Mesenchymal stem cell (in vitro differentiated cells and primary cell): Measurements from ENCODE around the gene REPS1.
"Not testable (repeated sequence)": the region's sequence is repeated elsewhere in the genome, so short reads cannot be mapped to it uniquely, and the experiment has no call there.

Source experiments
- DNase-seq: peaks from one replicate; pipeline ENCODE4 v3.0.0-alpha.2; 2013
- H2AFZ ChIP-seq: one replicate; pipeline ENCODE4 v1.6.1; 2013; ENCODE audit warnings: low read depth, mild to moderate bottlenecking, control low read depth, inconsistent platforms, low read length, moderate library complexity
- H2AK5ac ChIP-seq: 2 replicates; pipeline ENCODE4 v1.6.1; 2013; ENCODE audit warnings: low read length, moderate library complexity, mild to moderate bottlenecking, inconsistent platforms; ENCODE audit not compliant: severe bottlenecking
- H2BK120ac ChIP-seq: one replicate; pipeline ENCODE4 v1.6.1; 2013; ENCODE audit warnings: low read depth, mild to moderate bottlenecking, inconsistent platforms, low read length, moderate library complexity
- H2BK12ac ChIP-seq, 2 experiments: one replicate each; pipeline ENCODE4 v1.6.1; 2013; ENCODE audit warnings: inconsistent platforms in 2 of 2, low read length in 2 of 2, mild to moderate bottlenecking in 2 of 2, moderate library complexity in 2 of 2, control low read depth in 1 of 2
- H2BK15ac ChIP-seq: one replicate; pipeline ENCODE4 v1.6.1; 2013; ENCODE audit warnings: mild to moderate bottlenecking, low read depth, inconsistent platforms; ENCODE audit not compliant: poor library complexity, severe bottlenecking
- H2BK5ac ChIP-seq: 2 replicates; pipeline ENCODE4 v1.6.1; 2013; ENCODE audit warnings: low read depth, mild to moderate bottlenecking, low read length, control low read depth, inconsistent platforms; ENCODE audit not compliant: poor library complexity, severe bottlenecking
- H3K14ac ChIP-seq, 2 experiments: one replicate each; pipeline ENCODE4 v1.6.1; 2013; ENCODE audit warnings: inconsistent platforms in 2 of 2, low read length in 2 of 2, control low read depth in 1 of 2, mild to moderate bottlenecking in 1 of 2, moderate library complexity in 1 of 2
- H3K18ac ChIP-seq, 2 experiments: one replicate each; pipeline ENCODE4 v1.6.1; 2013; ENCODE audit warnings: inconsistent platforms in 2 of 2, low read length in 2 of 2, control low read depth in 1 of 2, low read depth in 1 of 2, mild to moderate bottlenecking in 1 of 2
- H3K23ac ChIP-seq, 2 experiments: one replicate each; pipeline ENCODE4 v1.6.1; 2013; ENCODE audit warnings: inconsistent platforms in 2 of 2, low read length in 2 of 2, mild to moderate bottlenecking in 2 of 2, moderate library complexity in 2 of 2, control low read depth in 1 of 2
- H3K27ac ChIP-seq: 2 replicates; pipeline ENCODE4 v1.5.1; 2013; ENCODE audit warnings: mild to moderate bottlenecking, moderate library complexity, low read length, control low read depth, inconsistent platforms; ENCODE audit not compliant: poor library complexity, severe bottlenecking
- H3K27me3 ChIP-seq, 2 experiments: 2 replicates each; pipeline versions ENCODE4 v1.6.1 to v1.7.0; 2013; ENCODE audit warnings: low read length in 2 of 2, mild to moderate bottlenecking in 2 of 2, moderate library complexity in 2 of 2, control low read depth in 1 of 2, inconsistent platforms in 1 of 2; ENCODE audit not compliant: control insufficient read depth in 1 of 2, insufficient read depth in 1 of 2
- H3K36me3 ChIP-seq, 2 experiments: 2 replicates each; pipeline versions ENCODE4 v1.6.1 to v1.7.0; 2013; ENCODE audit warnings: low read length in 2 of 2, control low read depth in 1 of 2, inconsistent platforms in 1 of 2, low read depth in 1 of 2, mild to moderate bottlenecking in 1 of 2; ENCODE audit not compliant: insufficient read depth in 2 of 2, control insufficient read depth in 1 of 2
- H3K4ac ChIP-seq, 2 experiments: one replicate each; pipeline ENCODE4 v1.6.1; 2013; ENCODE audit warnings: inconsistent platforms in 2 of 2, low read length in 2 of 2, mild to moderate bottlenecking in 2 of 2, moderate library complexity in 2 of 2, control low read depth in 1 of 2, low read depth in 1 of 2
- H3K4me1 ChIP-seq: 2 replicates; pipeline ENCODE4 v1.6.1; 2013; ENCODE audit warnings: low read depth, low read length, control low read depth; ENCODE audit not compliant: control insufficient read depth, insufficient read depth
- H3K4me2 ChIP-seq: 2 replicates; pipeline ENCODE4 v1.6.1; 2013; ENCODE audit warnings: low read length, mild to moderate bottlenecking, inconsistent platforms; ENCODE audit not compliant: poor library complexity, severe bottlenecking
- H3K4me3 ChIP-seq, 2 experiments: 2 replicates each; pipeline versions ENCODE4 v1.5.1 to v1.7.0; 2013; ENCODE audit warnings: low read length in 2 of 2, mild to moderate bottlenecking in 2 of 2, control low read depth in 1 of 2, low read depth in 1 of 2; ENCODE audit not compliant: insufficient read depth in 1 of 2
- H3K79me1 ChIP-seq: replicated peaks from 2 replicates; pipeline ENCODE4 v1.6.1; 2013; ENCODE audit warnings: mild to moderate bottlenecking, control low read depth, low read length, inconsistent platforms; ENCODE audit not compliant: poor library complexity, severe bottlenecking
- H3K9ac ChIP-seq: 2 replicates; pipeline ENCODE4 v1.7.0; 2013; ENCODE audit warnings: mild to moderate bottlenecking, low read length, moderate library complexity
- H3K9me3 ChIP-seq: 2 replicates; pipeline ENCODE4 v1.7.0; 2013; ENCODE audit warnings: mild to moderate bottlenecking, low read length; ENCODE audit not compliant: control insufficient read depth
- H4K8ac ChIP-seq: one replicate; pipeline ENCODE4 v1.6.1; 2013; ENCODE audit warnings: inconsistent platforms, mild to moderate bottlenecking, low read length, moderate library complexity
- H4K91ac ChIP-seq: one replicate; pipeline ENCODE4 v1.6.1; 2013; ENCODE audit warnings: mild to moderate bottlenecking, low read length, inconsistent platforms
- WGBS: methylation state at CpG from one replicate; pipeline ENCODE4 v1.1.7; 2013; ENCODE audit warnings: mixed read lengths; 5-methylcytosine and 5-hydroxymethylcytosine counted together

Gene REPS1

DNA sequence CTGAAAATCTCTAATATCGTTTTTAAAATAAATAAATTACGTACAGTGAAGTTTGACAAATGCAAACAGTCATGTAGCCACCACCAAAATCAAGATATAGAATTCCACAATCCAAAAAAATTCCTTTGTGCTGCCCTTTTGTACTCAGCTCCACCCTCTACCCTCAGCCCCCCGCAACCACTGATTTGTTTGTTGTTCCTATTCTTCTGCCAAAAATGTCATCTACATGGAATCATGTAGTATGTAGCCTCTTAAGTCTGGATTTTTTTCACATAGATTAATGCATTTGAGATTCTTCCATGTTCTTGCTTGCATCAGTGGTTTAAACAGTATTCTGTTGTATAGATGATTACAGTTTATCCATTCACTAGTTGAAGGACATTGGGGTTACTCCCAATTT, 8.5 kb upstream of the REPS1 start:
- Histone ChIP-seq H3K27me3 (no peaks in the 10 kb centered on the region), H2BK15ac (no peak overlapping the region), H3K18ac (no peak overlapping the region), H3K4me2 (no peak overlapping the region), H2BK120ac (no peak overlapping the region), H3K9ac (no peak overlapping the region), H3K14ac (no peak overlapping the region), H3K9me3 (no peaks in the 10 kb centered on the region), H4K91ac (no peak overlapping the region), H4K8ac (no peak overlapping the region), H2BK12ac (no peak overlapping the region), H3K27ac (no peak overlapping the region), H3K4me1 (no peaks in the 10 kb centered on the region), H3K4ac (no peak overlapping the region), H2AK5ac (no peak overlapping the region), H3K79me1 (no peaks in the 10 kb centered on the region), H2AFZ (no peak overlapping the region), H3K36me3 (no peaks in the 10 kb centered on the region), H3K4me3 (no peak overlapping the region), H3K23ac (no peak overlapping the region), H2BK5ac (no peak overlapping the region)
- DNase-seq: no peak
- WGBS: 99% methylated on average over 3 of the region's 3 CpGs

DNA sequence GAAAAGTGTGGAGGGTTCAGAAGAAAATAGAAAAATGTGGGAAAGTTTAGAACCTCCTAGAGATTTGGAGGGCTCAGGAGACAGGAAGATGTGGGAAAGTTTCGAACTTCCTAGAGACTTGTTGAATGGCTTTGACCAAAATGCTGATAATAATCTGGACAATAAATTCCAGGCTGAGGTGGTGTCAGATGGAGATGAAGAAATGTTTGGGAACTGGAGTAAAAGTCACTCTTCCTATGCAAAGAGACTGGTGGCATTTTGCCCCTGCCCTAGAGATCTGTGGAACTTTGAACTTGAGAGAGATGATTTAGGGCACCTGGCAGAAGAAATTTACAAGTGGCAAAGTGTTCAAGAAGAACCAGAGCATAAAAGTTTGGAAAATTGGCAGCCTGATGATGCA, 5.4 kb upstream of the REPS1 start:
- not testable (repeated sequence) for H3K36me3 ChIP-seq, H3K23ac ChIP-seq, H3K27me3 ChIP-seq, H2BK15ac ChIP-seq, H3K4me3 ChIP-seq, H2AK5ac ChIP-seq, H2BK5ac ChIP-seq, H3K4me1 ChIP-seq, H3K4ac ChIP-seq, H4K91ac ChIP-seq, H3K18ac ChIP-seq, H4K8ac ChIP-seq, H2BK120ac ChIP-seq, H2BK12ac ChIP-seq, H2AFZ ChIP-seq, H3K27ac ChIP-seq, H3K4me2 ChIP-seq, H3K9me3 ChIP-seq, DNase-seq, H3K14ac ChIP-seq, H3K79me1 ChIP-seq, H3K9ac ChIP-seq
- 83% methylated on average over 1 of the region's 1 CpG for WGBS

DNA sequence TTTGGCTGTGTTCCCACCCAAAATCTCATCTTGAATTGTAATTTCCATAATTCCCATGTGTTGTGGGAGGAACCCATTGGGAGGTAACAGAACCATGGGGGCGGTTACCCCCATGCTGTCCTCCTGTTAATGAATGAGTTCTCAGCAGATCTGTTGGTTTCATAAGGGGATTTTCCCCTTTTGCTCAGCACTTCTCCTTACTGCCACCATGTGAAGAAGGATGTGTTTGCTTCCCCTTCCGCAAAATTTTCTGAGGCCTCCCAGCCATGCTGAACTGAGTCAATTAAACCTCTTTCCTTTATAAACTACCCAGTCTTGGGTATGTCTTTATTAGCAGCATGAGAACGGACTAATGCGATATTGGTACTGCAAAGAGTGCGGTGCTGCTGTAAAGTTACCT, 4.9 kb upstream of the REPS1 start:
- H2BK120ac ChIP-seq, H2BK12ac ChIP-seq, H3K27ac ChIP-seq, H3K14ac ChIP-seq, H3K4ac ChIP-seq, H3K4me3 ChIP-seq, H3K23ac ChIP-seq, H3K18ac ChIP-seq, H2BK15ac ChIP-seq, H4K91ac ChIP-seq, H3K79me1 ChIP-seq, H3K9ac ChIP-seq, H3K4me1 ChIP-seq, H3K27me3 ChIP-seq, H4K8ac ChIP-seq, DNase-seq, H2AK5ac ChIP-seq, H3K36me3 ChIP-seq, H2AFZ ChIP-seq, H3K4me2 ChIP-seq, H2BK5ac ChIP-seq, H3K9me3 ChIP-seq: not testable (repeated sequence)
- 88% methylated on average over 5 of the region's 5 CpGs for WGBS

DNA sequence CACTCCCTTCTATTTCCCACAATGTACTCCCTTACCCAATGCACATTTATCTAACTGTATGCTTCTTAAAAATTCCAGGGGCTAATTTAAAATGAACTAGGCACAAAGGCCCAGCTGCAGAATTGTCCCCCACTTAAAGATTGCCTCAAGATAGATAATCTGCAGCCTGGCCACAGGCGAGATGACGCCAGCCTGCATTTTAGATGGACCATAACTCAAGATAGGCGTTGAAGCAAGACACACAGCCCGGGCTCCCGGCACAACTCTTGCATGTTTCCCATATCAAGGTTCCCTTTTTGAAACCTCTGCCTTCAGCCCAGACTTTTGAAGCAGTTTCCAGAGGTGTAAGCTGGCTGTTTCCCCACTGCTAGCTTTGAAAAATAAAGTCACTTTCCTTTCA, 3.2 kb upstream of the REPS1 start:
- Histone ChIP-seq H2BK15ac (no peak overlapping the region), H3K18ac (no peak overlapping the region), H3K27ac (no peak overlapping the region), H3K9ac (no peak overlapping the region), H3K4me3 (no peak overlapping the region), H3K4me1 (no peaks in the 10 kb centered on the region), H4K8ac (no peak overlapping the region), H4K91ac (no peak overlapping the region), H2BK12ac (no peak overlapping the region), H3K27me3 (no peaks in the 10 kb centered on the region), H2BK5ac (no peak overlapping the region), H2BK120ac (no peak overlapping the region), H3K9me3 (no peaks in the 10 kb centered on the region), H3K36me3 (no peaks in the 10 kb centered on the region), H3K4me2 (no peak overlapping the region), H3K14ac (no peak overlapping the region), H2AK5ac (no peak overlapping the region), H3K23ac (no peak overlapping the region), H2AFZ (no peak overlapping the region), H3K4ac (no peak overlapping the region), H3K79me1 (no peaks in the 10 kb centered on the region)
- WGBS: 83% methylated on average over 5 of the region's 5 CpGs
- no peak for DNase-seq
